ENCODE data around the gene LCA5L.
A peak's percentile ranks its signal among the peaks of the same experiment; 100 is the strongest.
"Not testable (repeated sequence)": the region's sequence is repeated elsewhere in the genome, so short reads cannot be mapped to it uniquely, and the experiment has no call there.

LCA5L gene

DNA sequence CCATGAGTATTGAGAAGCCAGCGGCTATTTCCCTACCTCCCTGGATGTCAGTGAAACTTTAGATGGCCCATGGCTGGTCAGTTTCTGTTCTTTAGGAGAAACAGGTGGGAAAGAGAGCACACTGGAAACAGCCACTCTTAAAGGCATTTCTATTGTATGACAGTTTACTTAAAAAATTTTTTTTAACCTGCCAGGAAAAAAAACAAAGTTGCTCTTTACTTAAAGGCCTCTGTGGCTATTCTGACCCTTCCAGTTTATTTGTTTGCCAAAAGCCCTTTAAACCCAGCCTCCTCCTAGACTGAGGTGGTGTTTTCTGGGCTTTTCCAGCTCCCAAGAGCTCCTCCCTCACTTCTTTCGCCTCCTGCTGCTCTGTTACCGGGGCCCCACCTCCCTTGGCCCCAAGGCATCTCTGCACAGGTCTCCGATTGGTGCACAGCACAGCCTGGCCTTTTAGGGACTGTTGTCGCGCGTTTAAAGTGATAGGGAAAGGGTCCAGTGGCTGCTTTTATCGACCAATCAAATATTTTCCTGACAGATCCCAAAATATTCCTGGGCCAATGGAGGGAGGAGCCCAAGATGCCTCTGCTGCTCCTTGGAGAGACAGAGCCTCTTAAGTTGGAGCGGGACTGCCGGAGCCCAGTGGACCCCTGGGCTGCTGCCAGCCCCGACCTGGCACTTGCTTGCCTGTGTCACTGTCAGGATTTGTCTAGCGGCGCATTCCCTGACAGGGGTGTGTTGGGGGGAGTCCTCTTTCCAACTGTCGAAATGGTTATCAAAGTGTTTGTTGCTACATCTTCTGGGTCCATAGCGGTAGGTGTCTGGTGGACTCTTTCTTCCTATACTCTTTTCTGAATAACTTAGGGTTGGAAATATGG is 6.0 kb upstream of the LCA5L start, which contains the start of gene SH3BGR:
SH3BGR (plus strand) TSS at position 639 of the 875 bp plus-strand sequence; CDS start at position 766, 127 bp downstream.
- FAIRE-seq, result no peak

- no peak for FAIRE-seq
These were observed 1.7 kb upstream of the LCA5L start for GRCh38 chr21:39447264-39447663.

- no peak for FAIRE-seq
These were observed 977 bp downstream of the LCA5L start for GRCh38 chr21:39444421-39445180.

DNA sequence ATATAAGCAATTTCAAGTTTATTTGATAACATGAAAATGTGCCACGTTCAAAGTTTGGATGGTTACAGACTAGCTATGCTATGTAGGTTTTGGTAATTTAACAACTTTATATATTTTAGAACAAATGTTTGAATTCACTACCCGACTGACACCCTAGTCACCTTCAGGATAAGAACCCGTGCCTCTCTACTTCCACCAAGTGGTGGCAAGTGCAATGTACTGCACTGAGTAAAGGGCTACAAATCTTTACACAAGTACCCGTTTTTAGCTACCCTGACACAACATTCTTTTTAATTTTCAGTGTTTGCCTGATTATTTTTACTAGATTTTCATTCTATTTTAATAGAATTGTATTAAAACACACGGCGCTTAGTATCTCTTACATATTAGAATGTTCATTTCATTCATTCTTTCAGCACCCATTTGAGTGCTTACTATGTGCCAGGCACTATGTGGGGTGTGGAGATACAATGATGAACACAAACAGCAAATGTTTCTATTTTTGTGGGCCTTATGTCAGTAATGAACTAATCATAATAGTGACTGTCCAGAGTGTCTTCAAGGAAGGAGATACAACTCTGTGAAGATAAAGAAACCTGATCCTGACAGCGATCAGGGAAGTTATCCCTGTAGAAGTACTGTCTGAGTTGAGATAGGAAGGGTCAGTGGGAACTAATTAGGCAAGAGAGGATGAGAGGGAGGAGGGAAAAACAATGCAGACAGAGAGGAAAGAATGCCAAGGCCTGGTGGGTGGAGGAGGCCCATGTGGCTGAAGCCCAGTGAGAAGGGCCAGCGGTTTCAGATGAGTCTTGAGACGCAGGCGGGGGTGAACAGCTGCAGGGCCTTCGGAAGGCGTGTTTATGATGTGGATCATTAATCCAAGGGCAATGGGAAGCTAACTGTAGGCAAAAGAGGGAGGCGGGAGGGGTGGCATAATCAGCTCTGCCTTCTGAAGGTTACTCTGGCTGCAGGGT is 3.8 kb downstream of the LCA5L start:
- peak; percentile 51 for FAIRE-seq

DNA sequence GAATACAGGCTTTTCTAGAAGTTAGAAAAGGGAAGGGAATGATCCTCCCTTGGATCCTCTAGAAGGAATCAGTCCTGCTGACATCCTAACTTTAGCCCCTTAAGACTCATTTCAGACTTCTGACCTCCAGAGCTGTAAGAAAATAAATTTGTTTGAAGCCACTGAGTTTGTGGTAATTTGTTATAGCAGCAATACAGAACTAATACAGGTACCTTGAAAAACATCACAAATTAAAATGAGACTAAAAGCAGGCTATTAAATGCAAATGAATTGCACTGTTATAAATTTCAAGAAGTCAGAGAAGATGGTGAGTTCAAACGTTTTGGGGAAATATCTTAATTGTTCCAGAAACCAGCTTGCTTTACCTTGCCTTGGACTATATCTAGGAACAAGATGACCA is 6.3 kb downstream of the LCA5L start:
- FAIRE-seq, result no peak

GRCh38 chr21:39434950-39435349 is 10.6 kb downstream of the LCA5L start:
- FAIRE-seq, result no peak

DNA sequence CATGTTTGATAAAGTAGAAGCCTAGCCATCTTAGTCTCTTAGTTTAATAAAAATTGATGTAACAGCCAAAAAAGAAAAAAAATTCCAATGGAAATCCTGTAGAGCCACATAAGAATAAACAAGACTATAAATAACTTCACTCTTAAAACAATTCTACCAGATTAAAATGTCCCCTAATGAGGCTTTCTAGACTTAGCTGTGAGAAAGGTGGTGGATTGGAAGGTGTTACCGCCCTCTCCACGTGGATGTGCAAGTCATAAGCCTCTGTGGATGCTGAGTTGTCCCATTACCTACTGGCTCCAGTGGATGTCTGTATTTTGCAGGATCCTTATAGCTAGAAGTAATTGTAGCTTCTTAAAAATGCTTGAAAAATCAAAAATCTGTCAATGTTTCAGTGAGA is 14.6 kb downstream of the LCA5L start:
- no peak for FAIRE-seq

DNA sequence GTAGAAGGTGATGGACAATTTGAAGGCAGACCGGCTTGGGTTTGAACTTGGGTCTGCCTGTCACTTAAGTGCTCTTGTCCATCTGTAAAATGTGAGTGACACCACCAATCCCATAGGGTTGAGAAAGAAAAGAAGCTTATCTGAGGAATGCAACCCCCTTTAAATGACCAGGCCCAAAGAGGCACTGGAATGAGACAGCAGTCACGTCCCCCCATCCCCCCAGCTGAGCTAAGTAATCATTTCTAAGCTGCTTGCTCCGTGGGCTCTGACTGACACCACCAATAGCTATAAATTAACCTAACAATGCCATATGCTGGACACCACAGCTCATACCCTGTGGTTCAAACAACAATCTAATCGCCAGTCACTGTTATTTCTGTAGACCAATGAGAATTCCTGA is 15.1 kb downstream of the LCA5L start:
- no peak for FAIRE-seq

DNA sequence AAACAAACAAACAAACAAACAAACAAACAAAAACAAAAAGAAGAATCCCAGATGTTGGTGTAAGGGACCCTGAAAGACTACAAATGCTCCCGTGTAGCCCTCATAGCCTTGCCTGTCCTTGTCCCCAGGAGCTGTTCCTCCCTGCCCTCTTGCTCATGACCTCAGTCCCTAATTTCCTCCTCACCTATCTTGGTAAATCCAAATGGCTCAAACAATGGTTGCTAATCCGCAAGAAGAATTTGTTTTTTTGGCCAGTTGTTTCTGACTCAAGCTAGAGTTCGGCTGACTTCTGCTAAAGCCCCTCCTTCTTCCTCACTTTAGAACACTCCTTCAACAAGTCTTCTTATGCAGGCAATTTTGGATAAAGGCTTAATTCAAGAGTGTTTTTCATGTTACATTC is 15.6 kb downstream of the LCA5L start:
- FAIRE-seq, result no peak

DNA sequence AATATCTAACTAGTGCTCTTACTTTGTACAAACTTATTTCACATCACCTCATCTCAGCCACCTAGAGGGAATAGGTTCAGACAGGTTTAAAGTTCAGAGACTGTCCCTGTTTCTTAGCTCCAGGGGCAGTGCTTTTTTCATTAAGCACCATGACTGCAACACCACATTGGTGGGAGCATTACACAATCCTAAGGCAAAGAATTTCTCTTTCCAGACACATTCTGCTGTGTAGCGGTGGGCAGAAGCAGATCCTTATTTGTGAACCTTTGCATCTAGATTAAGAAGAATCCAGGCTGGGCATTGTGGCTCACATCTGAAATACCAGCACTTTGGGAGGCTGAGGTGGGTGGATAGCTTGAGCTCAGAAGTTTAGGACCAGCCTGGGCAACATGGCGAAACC is 16.1 kb downstream of the LCA5L start:
- FAIRE-seq, result no peak

DNA sequence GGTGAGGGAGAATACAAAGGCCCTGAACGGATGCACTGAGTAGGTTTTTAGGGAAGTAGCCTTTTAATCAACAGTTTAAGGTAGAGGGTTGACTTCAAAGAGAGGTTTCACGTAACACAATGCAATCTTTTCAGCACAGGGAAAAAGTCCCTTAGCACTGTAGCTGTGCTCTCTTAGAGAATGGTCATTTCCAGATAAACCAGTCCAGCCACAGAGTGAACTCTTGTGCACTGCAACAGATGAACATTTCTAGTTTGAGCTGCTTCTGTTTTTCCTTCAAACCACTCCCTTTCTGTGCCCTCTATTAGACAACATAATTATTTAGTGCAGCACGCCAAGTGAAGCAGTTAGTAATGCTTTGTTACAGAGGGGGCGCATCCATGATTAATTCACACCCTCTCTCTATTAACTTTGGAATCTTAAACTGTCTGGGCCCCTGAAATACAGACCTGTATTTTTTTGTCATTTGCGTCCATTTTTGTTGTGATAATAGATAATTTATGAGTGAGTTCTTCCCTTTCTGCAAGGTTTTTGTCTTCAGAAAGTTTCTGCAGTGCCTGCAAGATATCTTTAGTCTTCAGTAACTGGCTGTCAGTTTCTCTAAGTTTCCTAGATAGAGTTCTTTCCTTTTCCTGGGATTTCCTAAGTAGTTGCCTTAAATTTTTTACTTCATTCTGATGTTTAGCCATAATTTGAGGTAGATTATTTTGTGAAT is 22.9 kb downstream of the LCA5L start:
- FAIRE-seq, result no peak

DNA sequence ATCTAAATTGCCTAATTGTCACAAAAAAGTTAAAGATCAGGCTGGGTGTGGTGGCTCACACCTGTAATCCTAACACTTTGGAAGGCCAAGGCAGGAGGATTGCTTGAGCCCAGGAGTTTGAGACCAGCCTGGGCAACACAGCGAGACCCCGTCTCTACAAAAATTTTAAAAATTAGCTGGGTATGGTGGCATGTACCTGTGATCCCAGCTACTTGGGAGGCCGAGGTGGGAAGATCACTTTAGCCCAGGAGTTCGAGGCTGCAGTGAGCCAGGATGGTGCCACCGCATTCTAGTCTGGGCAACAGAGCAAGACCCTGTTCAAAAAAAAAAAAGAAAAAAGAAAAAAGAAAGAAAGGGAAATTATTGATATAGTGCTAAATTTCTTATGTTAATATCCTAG is 26.4 kb downstream of the LCA5L start:
- not testable (repeated sequence) for FAIRE-seq

DNA sequence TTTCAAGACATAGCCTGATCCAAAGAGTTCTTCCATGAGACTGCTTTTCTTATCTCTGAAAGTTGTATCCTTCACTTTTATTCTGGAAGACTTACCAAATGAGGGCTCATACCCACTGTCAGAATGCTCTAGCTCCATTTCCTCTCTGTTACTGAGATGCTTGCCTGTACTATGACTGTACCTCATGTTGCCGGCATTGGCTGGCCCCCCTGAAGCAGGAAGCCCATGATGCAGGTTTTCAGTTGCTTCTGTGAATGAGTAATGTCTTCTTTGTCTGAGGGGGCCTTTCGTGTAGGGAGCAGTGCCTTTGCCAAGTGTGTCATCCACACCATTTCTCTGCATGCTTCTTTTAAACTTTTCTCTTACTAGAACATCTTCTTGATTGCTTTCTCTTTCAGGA is 39.5 kb downstream of the LCA5L start:
- no peak for FAIRE-seq

- FAIRE-seq, result no peak
These were observed 45.4 kb downstream of the LCA5L start for GRCh38 chr21:39400173-39400572.

DNA sequence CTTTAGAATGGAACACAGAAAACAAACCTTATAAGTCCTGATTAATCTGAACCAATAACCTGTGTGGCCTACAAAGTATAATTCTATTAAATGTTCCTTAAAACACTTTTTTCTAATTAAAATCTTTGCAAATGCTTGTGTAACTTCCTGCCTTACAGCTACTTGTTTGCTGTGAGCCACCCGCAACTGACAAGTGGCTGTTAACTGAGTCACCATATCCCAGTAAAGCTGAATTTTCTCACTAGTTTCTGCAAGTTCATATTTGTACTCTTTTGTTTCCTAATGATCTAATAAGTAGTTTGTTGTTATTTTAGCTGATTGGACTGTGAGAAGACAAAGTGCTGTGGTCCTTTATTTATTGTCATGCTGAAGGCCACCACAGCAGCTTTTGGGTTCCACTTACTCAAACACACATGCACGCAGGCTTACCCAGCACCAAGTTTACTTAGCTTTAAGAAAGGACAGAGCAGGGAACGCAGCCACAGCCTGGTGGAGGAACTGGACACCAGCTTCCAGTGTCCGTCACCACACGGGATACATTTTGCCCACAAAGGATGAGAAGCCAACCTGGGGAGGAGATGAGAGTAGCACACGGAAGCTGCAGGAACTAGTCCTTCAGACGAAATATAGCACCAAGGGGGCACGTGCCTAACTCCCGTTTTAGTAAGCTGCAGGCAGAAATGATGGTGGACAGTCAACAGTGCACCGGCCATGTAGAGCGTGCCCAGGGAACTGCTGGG is 47.8 kb downstream of the LCA5L start:
- FAIRE-seq, result no peak

GRCh38 chr21:39392981-39393380 is 52.6 kb downstream of the LCA5L start:
- no peak for FAIRE-seq

- no peak for FAIRE-seq
These were observed 55.3 kb downstream of the LCA5L start for GRCh38 chr21:39390212-39390765.

DNA sequence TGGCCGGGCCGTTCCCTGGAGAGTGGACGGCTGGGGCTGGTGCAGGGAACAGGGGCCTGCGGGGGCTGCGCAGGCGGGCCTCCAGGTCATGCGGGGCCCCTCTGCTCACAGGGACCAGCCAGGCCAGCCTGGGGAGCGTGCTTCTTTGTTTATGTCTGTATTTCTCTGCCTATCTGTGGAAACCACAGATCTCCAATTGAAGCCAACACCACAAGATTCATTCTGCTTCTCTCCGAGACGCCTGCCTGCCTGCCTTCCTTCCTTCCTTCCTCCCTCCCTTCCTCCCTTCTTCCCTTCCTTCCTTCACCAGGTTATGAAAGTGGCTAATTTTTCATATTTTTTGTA is 56.8 kb downstream of the LCA5L start:
- FAIRE-seq, result no peak

DNA sequence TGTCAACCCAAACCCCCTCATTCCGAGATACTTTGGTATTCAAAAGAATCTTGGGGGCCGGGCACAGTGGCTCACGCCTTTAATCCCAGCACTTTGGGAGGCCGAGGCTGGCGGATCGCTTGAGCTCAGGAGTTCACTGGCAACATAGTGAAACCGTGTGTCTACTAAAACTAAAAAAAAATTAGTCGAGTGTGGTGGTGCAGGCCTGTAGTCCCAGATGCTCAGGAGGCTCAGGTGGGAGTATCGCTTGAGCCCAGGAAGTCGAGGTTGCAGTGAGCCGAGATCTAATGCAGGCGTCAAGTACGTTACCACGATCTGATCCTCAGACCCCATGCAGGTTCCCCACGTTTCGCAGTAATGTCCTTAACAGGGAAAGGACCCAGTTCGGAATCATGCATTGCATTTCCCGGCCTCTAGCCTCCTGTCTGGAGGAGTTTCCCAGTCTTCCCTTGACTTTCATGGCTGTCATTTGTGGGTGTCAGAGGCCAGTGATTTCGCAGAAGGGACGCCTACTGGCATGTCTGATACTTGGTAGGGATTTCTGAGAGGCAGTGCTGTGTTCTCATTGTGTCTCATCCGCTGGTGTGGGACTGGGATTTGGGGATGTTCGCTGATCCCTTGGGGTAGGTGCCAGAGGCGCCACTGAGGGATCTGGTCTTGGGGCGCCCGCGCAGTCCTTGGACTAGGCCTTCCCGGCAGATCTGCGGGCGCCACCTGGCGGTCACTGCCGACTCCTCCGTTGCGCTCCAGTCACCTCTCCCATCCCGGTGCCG is 57.4 kb downstream of the LCA5L start:
- no peak for FAIRE-seq

DNA sequence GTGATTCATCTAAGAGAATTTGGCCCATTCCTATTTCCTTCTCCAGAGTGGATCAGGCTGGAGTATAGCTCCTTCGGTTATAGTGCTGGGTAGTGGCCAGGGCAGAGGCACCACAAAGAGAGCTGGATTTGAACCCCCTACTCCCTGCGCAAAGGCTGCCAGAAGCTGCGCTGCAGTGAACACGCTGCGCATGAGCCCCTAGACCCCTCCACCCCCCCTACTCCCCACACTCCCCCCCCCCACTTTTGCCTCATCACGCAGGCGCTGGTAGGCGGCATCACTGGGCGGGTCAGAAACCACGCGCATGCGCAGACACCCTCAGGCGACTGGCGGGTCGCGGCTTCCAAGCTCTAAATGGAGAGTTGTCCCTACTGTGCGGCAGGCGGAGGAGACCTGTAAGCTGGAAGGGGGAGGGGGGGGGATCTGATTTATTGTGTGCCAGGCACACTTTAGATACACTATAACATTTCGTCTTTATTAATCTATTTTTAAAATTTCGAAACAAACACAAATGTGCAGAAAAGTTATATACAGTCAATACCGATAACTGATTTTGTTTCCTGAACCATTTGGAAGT is 58.0 kb downstream of the LCA5L start:
- FAIRE-seq, result no peak

Measured in islet of Langerhans (tissue), 1 donor.